Ishikawa (cell line): ENCODE measurements around the gene LEKR1.

ENCODE experiments used
- TAF1 ChIP-seq: IDR thresholded peaks from 2 replicates; pipeline ENCODE4 v1.6.1; 2012; ENCODE audit warnings: low read depth, mild to moderate bottlenecking
- YY1 ChIP-seq: IDR thresholded peaks from 2 replicates; pipeline ENCODE4 v1.6.1; 2012; ENCODE audit warnings: low read depth
- ZBTB7A ChIP-seq: IDR thresholded peaks from 2 replicates; pipeline ENCODE4 v1.6.1; 2012; ENCODE audit warnings: low read depth
- TF ChIP-seq, protein P1 (sequence below): IDR thresholded peaks from 2 replicates; pipeline ENCODE4 v1.6.1; 2012; ENCODE audit warnings: low read depth, mild to moderate bottlenecking

DNA sequence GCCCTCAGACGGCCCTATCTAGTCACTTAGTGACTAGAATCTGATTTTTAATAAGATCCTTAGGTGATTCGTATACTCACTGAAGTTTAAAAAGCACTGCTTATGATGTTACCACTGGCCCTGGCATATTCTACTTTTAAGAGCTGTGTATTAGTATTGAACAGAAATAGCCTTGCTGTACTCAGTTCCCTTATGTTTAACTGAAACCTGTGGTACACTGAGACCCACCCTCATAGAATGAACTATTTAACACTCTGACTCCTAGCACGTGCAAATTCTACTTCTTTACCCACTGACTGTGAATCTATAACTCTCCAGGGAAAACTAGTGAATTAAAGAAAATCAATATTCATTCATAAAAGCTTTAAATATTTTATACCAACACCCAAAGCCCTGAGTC is 224.9 kb downstream of the LEKR1 start:
- TF ChIP-seq TAF1 (no peak), YY1 (no peak), ZBTB7A (no peak)
- TF ChIP-seq, protein P1, sequence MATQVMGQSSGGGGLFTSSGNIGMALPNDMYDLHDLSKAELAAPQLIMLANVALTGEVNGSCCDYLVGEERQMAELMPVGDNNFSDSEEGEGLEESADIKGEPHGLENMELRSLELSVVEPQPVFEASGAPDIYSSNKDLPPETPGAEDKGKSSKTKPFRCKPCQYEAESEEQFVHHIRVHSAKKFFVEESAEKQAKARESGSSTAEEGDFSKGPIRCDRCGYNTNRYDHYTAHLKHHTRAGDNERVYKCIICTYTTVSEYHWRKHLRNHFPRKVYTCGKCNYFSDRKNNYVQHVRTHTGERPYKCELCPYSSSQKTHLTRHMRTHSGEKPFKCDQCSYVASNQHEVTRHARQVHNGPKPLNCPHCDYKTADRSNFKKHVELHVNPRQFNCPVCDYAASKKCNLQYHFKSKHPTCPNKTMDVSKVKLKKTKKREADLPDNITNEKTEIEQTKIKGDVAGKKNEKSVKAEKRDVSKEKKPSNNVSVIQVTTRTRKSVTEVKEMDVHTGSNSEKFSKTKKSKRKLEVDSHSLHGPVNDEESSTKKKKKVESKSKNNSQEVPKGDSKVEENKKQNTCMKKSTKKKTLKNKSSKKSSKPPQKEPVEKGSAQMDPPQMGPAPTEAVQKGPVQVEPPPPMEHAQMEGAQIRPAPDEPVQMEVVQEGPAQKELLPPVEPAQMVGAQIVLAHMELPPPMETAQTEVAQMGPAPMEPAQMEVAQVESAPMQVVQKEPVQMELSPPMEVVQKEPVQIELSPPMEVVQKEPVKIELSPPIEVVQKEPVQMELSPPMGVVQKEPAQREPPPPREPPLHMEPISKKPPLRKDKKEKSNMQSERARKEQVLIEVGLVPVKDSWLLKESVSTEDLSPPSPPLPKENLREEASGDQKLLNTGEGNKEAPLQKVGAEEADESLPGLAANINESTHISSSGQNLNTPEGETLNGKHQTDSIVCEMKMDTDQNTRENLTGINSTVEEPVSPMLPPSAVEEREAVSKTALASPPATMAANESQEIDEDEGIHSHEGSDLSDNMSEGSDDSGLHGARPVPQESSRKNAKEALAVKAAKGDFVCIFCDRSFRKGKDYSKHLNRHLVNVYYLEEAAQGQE, result no peak
